NCI-H2227 treated with DMSO at 0.1 percent for 48 hours (cell line): ENCODE data around the gene DRC7.
"Not testable (repeated sequence)": the region's sequence is repeated elsewhere in the genome, so short reads cannot be mapped to it uniquely, and the experiment has no call there.

Source experiments
- DNase-seq: peaks from one replicate; lab custom pipeline; 2025; lab: John Stamatoyannopoulos, UW

Gene DRC7

DNA sequence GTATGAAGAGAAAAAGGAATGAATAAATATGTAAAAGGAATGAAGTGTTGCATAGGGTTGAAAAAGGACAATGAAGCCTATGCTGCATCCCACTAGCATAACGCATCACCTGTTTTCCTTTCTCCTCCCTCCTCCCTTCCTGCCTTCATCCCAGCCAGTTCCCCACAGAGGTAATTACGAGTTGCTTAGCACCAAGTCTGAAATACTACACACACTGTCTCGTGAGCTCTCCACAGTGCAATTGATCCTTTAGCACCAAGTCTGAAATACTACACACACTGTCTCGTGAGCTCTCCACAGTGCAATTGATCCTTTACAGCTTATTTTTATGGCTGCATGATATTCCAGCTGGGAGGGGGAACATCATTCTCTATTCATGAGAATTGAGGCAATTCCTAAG, 1.1 kb upstream of the DRC7 start:
- DNase-seq = no peak

DNA sequence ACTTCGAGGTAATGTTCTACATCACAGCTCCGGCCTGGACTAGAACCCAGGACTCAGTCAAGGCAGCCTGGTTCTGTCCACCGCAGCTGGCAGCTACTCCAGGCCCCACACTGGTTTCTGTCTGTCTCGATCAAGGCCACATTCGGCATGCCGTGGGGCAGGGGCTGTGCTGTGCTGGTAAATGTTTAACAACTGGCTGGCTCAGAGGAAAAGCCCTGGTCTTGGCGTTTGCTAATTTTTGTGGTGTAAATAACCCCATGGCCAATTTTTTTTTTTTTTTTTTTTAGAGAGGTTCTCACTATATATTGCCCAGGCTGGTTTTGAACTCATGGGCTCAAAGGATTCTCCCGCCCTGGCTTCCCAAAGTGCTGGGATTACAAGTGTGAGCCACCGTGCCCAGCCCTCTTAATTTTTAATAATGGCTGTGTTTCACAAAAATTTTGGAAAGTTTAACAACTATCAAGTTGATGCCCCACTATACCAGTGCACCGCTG, 328 bp upstream of the DRC7 start:
- DNase-seq = no peak

DNA sequence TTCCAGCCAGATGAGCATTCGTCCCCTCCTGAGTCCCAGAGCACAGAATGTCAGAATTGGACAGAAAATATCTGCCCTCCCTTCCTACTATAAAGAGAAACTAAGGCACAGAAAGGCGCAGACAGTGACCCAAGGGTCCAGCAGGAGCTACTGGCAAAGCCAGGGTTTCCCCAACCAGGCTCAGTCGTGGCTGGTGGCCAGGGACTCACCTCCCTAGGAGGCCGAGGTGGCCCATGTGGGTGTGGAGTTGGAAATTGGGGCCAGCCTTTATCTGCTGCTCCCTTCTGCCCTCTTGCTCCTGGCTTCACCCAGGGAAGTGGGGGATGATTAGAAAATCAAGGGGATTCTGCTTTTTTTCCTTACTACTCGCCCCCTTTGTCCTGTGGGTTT, 1.1 kb downstream of the DRC7 start:
- DNase-seq = no peak

DNA sequence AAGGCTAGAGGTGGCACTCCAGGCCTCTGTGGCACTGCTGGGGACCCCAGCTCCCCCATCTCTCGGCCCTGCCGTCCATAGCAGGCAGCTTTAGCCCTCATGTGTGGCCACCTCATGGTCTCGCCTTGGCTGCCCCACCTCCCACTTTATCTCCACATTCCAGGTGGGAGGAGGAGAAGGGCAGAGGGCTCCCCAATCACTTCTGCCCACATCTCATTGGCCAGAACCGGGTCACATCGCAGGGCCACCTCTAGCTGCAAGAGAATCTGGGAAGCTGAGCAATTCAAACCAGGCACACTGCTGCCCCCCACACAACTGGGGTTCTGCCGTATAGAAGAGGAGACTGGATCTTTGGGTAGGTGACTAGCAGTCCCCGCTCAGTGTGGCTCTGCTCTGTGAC, 1.6 kb downstream of the DRC7 start:
- DNase-seq = no peak

GRCh38 chr16:57697896-57698537, 3.4 kb downstream of the DRC7 start:
- no peak for DNase-seq

DNA sequence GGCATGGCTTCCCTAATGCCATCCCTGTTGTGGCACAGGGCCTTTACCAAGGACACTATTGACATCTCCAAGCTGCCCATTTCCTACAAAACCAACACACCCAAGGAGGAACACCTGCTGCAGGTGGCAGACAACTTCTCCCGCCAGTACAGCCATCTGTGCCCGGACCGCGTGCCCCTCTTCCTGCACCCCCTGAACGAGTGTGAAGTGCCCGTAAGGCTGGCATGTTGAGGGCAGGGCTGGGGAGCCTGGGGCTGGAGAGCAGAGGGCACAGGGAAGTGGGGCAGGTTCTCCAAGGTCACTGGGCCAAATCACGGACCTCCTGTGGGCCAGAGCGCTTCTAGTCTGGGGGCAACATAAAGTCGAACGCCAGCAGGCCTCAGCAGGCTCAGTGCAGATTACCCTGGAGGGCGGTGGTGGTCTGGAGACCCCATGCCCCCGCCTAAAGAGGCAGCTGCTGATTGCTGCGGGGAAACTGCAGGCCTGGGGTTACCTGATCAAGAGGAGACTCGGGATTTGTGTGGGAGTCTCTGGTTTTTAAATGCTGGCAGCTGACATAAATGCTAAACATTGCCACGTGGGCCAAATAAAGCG, 4.3 kb downstream of the DRC7 start:
- no peak for DNase-seq

DNA sequence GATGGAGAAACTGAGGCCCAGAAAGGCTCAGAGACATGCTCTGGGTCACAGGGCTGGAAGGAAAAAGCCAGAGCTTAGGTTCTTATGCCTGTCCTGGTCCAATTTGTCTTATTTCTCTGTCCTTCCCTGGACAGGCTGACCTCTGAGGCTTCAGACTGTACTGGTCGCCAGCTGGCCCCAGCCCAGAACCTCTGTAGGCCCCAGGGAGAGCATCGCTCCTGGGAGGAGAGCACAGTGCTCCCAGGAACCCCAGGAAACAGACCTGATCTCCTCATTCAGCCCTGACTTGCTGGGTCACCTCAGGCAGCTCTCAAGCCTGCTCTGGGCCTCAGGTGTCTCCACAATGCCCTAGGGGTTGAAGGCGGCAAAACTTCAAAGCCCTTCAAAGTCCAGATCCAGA, 4.9 kb downstream of the DRC7 start:
- DNase-seq = no peak

- no peak for DNase-seq
These were observed 5.3 kb downstream of the DRC7 start for GRCh38 chr16:57699899-57700298.

GRCh38 chr16:57700781-57701551, 6.4 kb downstream of the DRC7 start:
- no peak for DNase-seq

DNA sequence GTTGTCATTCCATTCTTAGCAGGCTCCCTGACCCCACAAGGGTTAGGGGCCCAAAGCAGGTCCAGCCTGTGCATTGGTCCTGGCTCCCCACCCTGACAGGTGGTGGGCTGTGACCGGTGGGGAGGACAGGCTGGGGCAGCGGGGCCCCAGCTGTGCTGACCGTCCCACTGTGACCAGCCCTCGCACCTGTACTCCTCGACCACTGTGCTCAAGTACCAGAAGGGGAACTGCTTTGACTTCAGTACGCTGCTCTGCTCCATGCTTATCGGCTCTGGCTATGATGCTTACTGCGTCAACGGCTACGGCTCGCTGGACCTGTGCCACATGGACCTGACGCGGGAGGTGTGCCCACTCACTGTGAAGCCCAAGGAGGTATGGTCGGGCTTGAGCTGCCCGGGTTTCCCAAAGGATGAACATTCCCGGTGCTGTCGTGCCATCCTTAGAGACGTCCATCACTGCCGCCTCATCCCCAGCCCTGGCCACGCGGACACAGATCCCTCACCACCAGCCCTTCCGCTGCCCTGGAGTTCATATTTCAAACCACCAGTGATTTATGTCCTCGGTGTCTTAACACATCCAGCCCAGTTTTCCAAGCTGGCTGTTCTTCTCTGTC, 7.3 kb downstream of the DRC7 start:
- DNase-seq = no peak

DNA sequence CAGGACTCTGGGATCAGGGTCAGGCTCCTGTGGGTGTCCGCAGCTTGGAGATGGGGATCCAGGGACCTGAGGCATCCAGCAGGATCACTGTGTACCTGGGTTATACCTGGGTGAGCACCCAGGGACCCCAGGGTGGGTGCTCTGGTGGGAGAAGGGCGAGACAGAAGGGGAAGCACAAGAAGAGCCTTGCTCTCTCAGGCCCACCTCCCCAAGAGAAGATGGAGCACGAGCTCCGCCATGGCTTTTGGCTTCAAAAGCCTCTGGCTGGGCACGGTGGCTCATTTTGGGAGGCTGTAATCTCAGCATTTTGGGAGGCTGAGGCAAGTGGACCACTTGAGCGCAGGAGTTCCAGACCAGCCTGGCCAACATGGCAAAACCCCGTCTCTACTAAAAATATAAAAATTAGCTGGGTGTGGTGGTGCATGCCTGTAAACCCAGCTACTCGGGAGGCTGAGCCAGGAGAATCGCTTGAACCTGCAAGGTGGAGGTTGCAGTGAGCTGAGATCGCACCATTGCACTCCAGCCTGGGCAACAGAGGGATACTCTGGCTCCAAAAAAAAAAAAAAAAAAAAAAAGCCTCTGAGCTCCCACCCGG, 8.9 kb downstream of the DRC7 start:
- DNase-seq = no peak

GRCh38 chr16:57704011-57704904, 9.7 kb downstream of the DRC7 start:
- no peak for DNase-seq

GRCh38 chr16:57704905-57705852, 10.6 kb downstream of the DRC7 start:
- no peak for DNase-seq

DNA sequence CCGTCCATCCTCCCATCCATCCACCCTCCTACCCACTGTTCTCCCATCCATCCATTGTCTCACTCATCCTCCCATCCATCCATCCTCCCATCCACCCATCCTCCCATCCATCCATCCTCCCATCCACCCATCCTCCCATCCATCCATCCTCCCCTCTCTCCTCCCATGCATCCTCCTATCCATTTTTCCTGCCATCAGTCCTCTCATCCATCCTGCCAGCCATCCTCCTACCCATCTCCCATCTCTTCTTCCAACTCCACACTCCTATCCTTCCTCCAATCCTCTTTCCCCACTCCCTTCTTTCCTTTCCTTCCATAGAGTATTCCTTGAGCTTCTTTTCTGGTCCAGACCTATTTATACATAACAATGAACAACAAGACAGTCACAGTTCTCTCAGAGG, 12.1 kb downstream of the DRC7 start:
- no peak for DNase-seq

DNA sequence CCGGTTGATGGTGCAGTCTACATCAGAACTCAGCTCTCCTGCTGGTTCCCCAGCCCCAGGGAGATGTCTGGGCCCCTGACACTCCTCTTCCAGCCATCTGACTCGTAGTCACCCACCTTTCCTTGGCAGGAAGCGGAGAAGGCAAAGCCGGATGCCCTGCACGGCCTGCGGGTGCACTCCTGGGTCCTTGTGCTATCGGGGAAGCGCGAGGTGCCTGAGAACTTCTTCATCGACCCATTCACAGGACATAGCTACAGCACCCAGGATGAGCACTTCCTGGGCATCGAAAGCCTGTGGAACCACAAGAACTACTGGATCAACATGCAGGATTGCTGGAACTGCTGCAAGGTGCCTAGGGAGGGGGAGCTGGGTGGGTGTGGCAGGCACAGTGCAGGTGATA, 12.7 kb downstream of the DRC7 start:
- no peak for DNase-seq

- no peak for DNase-seq
These were observed 13.6 kb downstream of the DRC7 start for GRCh38 chr16:57708168-57708567.

- no peak for DNase-seq
These were observed 15.1 kb downstream of the DRC7 start for GRCh38 chr16:57709663-57710062.

DNA sequence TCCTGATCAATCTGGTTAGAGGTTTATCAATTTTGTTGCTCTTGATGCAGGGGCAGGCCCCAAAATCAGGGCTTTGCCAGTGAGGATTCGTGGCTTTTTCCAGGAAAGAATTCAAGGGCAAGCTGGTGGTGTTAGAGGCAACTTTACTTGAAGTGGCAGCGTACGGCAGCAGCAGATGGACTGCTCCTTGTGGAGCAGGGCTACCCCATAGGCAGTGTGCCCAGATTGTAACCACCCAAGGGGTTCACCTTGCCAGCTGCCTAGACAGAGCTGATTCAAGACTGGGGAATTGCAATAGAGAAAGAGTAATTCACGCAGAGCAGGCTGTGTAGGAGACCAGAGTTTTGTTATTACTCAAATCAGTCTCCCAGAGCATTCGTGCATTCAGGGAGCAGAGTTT, 16.7 kb downstream of the DRC7 start:
- no peak for DNase-seq

- DNase-seq = no peak
These were observed 17.4 kb downstream of the DRC7 start for GRCh38 chr16:57711993-57712392.

GRCh38 chr16:57712569-57712968, 18.0 kb downstream of the DRC7 start:
- DNase-seq = not testable (repeated sequence)
